Measurements from ENCODE around the gene SPEN. TPM values are rescaled to one million over a fixed set of nuclear protein-coding genes. Genes with fewer than 3 reads are reported as not detected.

Gene SPEN
- total and polyA plus RNA-seq, 10 of the 15 experiments (the other 5 are each of a cell fraction or from before 2014, with no cell fraction given) = 5.2 to 58.7 (median 20.1) TPM

- H3K4me1 ChIP-seq (ENCODE audit: control insufficient read depth, insufficient read depth, low read length) = peaks cover 53% of the 10 kb centered on the region
- peak overlapping the region; percentile 70 for H3K4me2 ChIP-seq (ENCODE audit: control insufficient read depth, insufficient read depth)
Observed at GRCh38 chr1:15963363-15963967, 116.0 kb downstream of the SPEN start.

GRCh38 chr1:15963968-15964648, 116.6 kb downstream of the SPEN start:
- POLR2A ChIA-PET = interaction anchor here (0.6 to 5.4 kb wide), 15 partner anchors 9 to 267 kb away, joined by 3 to 47 read pairs (median 3); partner anchors contain the start of genes SPEN and ZBTB17
- H3K4me1 ChIP-seq (ENCODE audit: control insufficient read depth, insufficient read depth, low read length) = peaks cover 55% of the 10 kb centered on the region
- DNase-seq (ENCODE audit: low read depth, low spot score) (no peak), ATAC-seq (peak; percentile 59), FAIRE-seq (peak; percentile 84)
- intact Hi-C loops (cut with micrococcal nuclease; ENCODE audit: unreplicated experiment) = no loop called here
- peak overlapping the region; percentile 43 for H3K4me3 ChIP-seq
- in situ Hi-C loops (cut with MboI) = no loop called here
- RAD21 ChIA-PET (ENCODE audit: unreplicated experiment) = interaction anchor here (0.7 to 9.8 kb wide), 11 partner anchors 11 to 716 kb away, joined by 3 to 116 read pairs (median 6); partner anchors contain the start of genes SPEN and ZBTB17
- 8% methylated on average over 10 of the region's 10 CpGs for WGBS (ENCODE audit: insufficient coverage, insufficient replicate concordance, low lambda C conversion rate, missing lambda C conversion rate)
- BruUV-seq (replicated peaks) = no TSS peak
- H3K27me3 ChIP-seq (replicated peaks in 1 of 2; ENCODE audit: control insufficient read depth in 2 of 2, insufficient read depth in 2 of 2, low read length in 1 of 2) = no peaks in the 10 kb centered on the region
- peak overlapping the region; percentile 87 for H3K27ac ChIP-seq (ENCODE audit: control insufficient read depth, insufficient read depth)
- H4K20me1 ChIP-seq (ENCODE audit: control insufficient read depth, insufficient read depth) = no peaks in the 10 kb centered on the region
- H3K4me2 ChIP-seq (ENCODE audit: control insufficient read depth, insufficient read depth) = peak overlapping the region; percentile 99
- CTCF ChIA-PET = interaction anchor here (1.0 to 10.1 kb wide), 9 partner anchors 10 to 161 kb away, joined by 3 to 68 read pairs (median 4); partner anchors contain the start of genes UQCRHL and ZBTB17
- H2AFZ ChIP-seq (ENCODE audit: control insufficient read depth, low read depth, low read length) = no peak overlapping the region
- SMC1A ChIA-PET (ENCODE audit: uncharacterized antibody, unreplicated experiment) = interaction anchor here (0.6 to 9.1 kb wide), 13 partner anchors 11 to 461 kb away, joined by 3 to 78 read pairs (median 3); partner anchors contain the start of gene ZBTB17
- peaks cover 5 to 10% of the 10 kb centered on the region in 2 experiments; a peak in 3 of 4 replicates for H3K36me3 ChIP-seq (ENCODE audit: control insufficient read depth in 2 of 2, insufficient read depth in 2 of 2, low read length in 1 of 2)
- H3K9ac ChIP-seq (ENCODE audit: control insufficient read depth, insufficient read depth, low read length) = peak overlapping the region; percentile 38; the same call in 1 of the 2 replicates
- H3K9me3 ChIP-seq (replicated peaks; ENCODE audit: control insufficient read depth, insufficient read depth, low read length) = peaks cover 3% of the 10 kb centered on the region; the same call in 2 of the 3 replicates
- peaks cover 31% of the 10 kb centered on the region for H3K79me2 ChIP-seq (ENCODE audit: control insufficient read depth, insufficient read depth, low read length)
- peak; percentile 75 for TF ChIP-seq DPF2 (IDR thresholded peaks at IDR 0.05)
- no peak for TF ChIP-seq TCF12 (IDR thresholded peaks at IDR 0.05; ENCODE audit: low read depth, low read length)
- peak; percentile 65; the same call in 1 of the 2 replicates for TF ChIP-seq RELB (IDR thresholded peaks at IDR 0.05; ENCODE audit: low read depth)
- TF ChIP-seq TBL1XR1 (IDR thresholded peaks at IDR 0.05; ENCODE audit: low read depth, low read length) = peak; percentile 74; the same call in 1 of the 2 replicates
- peak; percentile 91 for TF ChIP-seq MTA2 (IDR thresholded peaks at IDR 0.05; ENCODE audit: low read depth)
- 0 out of 2 replicates have a peak, but pooled peaks have one; percentile 8 for TF ChIP-seq PAX5 (IDR thresholded peaks at IDR 0.05; ENCODE audit: borderline replicate concordance, low read depth, low read length)
- peak; percentile 85 for TF ChIP-seq MEF2B (IDR thresholded peaks at IDR 0.05; ENCODE audit: partially characterized antibody, poor library complexity, severe bottlenecking)
- peak; percentile 61 for TF ChIP-seq ATF2 (IDR thresholded peaks at IDR 0.05; ENCODE audit: low read length)

More at GRCh38 chr1:15963363-15963967, 116.0 kb downstream of the SPEN start:
- POLR2A ChIA-PET = interaction anchor here (1.0 to 5.4 kb wide), 5 partner anchors 12 to 129 kb away, joined by 3 to 47 read pairs (median 7); partner anchors contain the start of gene ZBTB17
- Histone ChIP-seq H3K9me3 (replicated peaks; ENCODE audit: control insufficient read depth, insufficient read depth, low read length) (no peaks in the 10 kb centered on the region), H3K36me3 (ENCODE audit: control insufficient read depth in 2 of 2, insufficient read depth in 2 of 2, low read length in 1 of 2) (peaks cover 2 to 4% of the 10 kb centered on the region in 2 experiments; a peak in 3 of 4 replicates), H3K79me2 (ENCODE audit: control insufficient read depth, insufficient read depth, low read length) (peaks cover 30% of the 10 kb centered on the region), H2AFZ (ENCODE audit: control insufficient read depth, low read depth, low read length) (no peak overlapping the region), H3K27me3 (replicated peaks in 1 of 2; ENCODE audit: control insufficient read depth in 2 of 2, insufficient read depth in 2 of 2, low read length in 1 of 2) (no peaks in the 10 kb centered on the region), H3K27ac (ENCODE audit: control insufficient read depth, insufficient read depth) (peak overlapping the region; percentile 48), H3K4me3 (peak overlapping the region; percentile 43), H4K20me1 (ENCODE audit: control insufficient read depth, insufficient read depth) (no peaks in the 10 kb centered on the region), H3K9ac (ENCODE audit: control insufficient read depth, insufficient read depth, low read length) (peak overlapping the region; percentile 38; the same call in 1 of the 2 replicates)
- TF ChIP-seq HDGF (IDR thresholded peaks at IDR 0.05) (peak; percentile 38; the same call in 1 of the 2 replicates), ZNF24 (IDR thresholded peaks at IDR 0.05) (0 out of 2 replicates have a peak, but pooled peaks have one; percentile 51), RCOR1 (conservative IDR thresholded peaks at IDR 0.05; ENCODE audit: low read depth, low read length) (no peak), YBX1 (IDR thresholded peaks at IDR 0.05) (0 out of 2 replicates have a peak, but pooled peaks have one; percentile 24), SPI1 (IDR thresholded peaks at IDR 0.05; ENCODE audit: borderline replicate concordance, insufficient read depth, low read depth, low read length) (peak; percentile 53; the same call in 1 of the 2 replicates)
- intact Hi-C loops (cut with micrococcal nuclease; ENCODE audit: unreplicated experiment) = no loop called here
- FAIRE-seq = peak; percentile 49
- ATAC-seq = peak; percentile 37
- DNase-seq (ENCODE audit: low read depth, low spot score) = no peak
- CTCF ChIA-PET = interaction anchor here (0.8 to 10.1 kb wide), 7 partner anchors 11 to 161 kb away, joined by 3 to 68 read pairs (median 4); partner anchors contain the start of gene ZBTB17
- in situ Hi-C loops (cut with MboI) = no loop called here
- no TSS peak for BruUV-seq (replicated peaks)
- SMC1A ChIA-PET (ENCODE audit: uncharacterized antibody, unreplicated experiment) = interaction anchor here (0.6 to 9.1 kb wide), 7 partner anchors 10 to 129 kb away, joined by 3 to 78 read pairs (median 4); partner anchors contain the start of gene ZBTB17
- RAD21 ChIA-PET (ENCODE audit: unreplicated experiment) = interaction anchor here (0.7 to 9.8 kb wide), 10 partner anchors 11 to 716 kb away, joined by 3 to 116 read pairs (median 6); partner anchors contain the start of genes SPEN and ZBTB17
